Fibroblast of skin of back (primary cell): ENCODE measurements around the gene GDPD5. TPM values are rescaled to one million over a fixed set of nuclear protein-coding genes. Genes with fewer than 3 reads are reported as not detected.

ENCODE experiments used
- DNase-seq: peaks from one replicate; pipeline ENCODE4 v3.0.0-alpha.2; 2013
- polyA plus RNA-seq, 2 experiments: library from polyadenylated mRNA; unstranded; fragments of 120-200 nt; gene quantifications; one replicate each; pipeline ENCODE4 v1.2.1, GENCODE V29; 2013; ENCODE audit not compliant: insufficient read length in 2 of 2

The GDPD5 gene, protein sequence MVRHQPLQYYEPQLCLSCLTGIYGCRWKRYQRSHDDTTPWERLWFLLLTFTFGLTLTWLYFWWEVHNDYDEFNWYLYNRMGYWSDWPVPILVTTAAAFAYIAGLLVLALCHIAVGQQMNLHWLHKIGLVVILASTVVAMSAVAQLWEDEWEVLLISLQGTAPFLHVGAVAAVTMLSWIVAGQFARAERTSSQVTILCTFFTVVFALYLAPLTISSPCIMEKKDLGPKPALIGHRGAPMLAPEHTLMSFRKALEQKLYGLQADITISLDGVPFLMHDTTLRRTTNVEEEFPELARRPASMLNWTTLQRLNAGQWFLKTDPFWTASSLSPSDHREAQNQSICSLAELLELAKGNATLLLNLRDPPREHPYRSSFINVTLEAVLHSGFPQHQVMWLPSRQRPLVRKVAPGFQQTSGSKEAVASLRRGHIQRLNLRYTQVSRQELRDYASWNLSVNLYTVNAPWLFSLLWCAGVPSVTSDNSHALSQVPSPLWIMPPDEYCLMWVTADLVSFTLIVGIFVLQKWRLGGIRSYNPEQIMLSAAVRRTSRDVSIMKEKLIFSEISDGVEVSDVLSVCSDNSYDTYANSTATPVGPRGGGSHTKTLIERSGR
- polyA plus RNA-seq (2013, experiment 1 of 2; ENCODE audit: insufficient read length), result 10.2 TPM
- polyA plus RNA-seq (2013, experiment 2 of 2; ENCODE audit: insufficient read length), result 14.5 TPM

DNA sequence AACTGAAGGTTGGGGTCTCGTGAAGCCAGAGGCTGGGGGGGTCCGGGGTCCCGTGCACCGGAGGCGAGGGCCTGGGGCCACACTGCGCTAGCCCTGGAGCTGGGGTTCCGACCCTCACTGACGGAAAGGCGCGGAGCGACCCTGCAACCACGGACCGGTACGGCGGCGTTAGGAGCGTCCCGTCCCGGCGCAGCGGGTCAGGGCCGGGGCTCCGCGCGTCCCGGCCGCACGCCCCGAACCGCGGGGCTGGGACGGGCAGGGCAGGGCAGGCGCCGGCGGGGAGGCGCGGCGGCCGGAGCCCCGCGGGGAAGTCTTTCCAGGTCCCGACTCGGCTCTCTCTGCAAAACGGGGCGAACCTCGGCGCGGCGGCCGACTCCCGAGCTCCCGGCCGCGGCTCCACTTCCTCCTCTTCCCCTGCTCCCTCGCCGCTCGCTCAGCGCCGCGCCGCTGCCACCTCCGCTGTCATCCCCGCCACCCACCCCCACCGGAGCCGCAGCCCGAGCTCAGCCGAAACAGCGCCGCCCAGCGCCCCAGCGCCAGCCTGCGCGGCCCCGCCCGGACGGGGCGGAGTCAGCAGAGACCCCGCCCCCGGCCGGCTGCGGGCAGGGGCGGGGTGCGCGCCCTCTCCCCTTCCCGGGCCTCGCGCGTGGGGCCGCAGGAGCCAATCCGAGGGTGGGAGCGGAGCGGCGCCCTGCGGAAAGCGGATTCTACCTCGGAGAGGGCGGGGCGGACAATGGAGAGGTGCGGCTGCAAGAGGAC is at the start of gene GDPD5:
TSS of gene GDPD5 (minus strand) at position 509 of the 759 bp plus-strand sequence. CDS start 48,206 bp downstream, outside the sequence.
- peak; percentile 81 for DNase-seq

DNA sequence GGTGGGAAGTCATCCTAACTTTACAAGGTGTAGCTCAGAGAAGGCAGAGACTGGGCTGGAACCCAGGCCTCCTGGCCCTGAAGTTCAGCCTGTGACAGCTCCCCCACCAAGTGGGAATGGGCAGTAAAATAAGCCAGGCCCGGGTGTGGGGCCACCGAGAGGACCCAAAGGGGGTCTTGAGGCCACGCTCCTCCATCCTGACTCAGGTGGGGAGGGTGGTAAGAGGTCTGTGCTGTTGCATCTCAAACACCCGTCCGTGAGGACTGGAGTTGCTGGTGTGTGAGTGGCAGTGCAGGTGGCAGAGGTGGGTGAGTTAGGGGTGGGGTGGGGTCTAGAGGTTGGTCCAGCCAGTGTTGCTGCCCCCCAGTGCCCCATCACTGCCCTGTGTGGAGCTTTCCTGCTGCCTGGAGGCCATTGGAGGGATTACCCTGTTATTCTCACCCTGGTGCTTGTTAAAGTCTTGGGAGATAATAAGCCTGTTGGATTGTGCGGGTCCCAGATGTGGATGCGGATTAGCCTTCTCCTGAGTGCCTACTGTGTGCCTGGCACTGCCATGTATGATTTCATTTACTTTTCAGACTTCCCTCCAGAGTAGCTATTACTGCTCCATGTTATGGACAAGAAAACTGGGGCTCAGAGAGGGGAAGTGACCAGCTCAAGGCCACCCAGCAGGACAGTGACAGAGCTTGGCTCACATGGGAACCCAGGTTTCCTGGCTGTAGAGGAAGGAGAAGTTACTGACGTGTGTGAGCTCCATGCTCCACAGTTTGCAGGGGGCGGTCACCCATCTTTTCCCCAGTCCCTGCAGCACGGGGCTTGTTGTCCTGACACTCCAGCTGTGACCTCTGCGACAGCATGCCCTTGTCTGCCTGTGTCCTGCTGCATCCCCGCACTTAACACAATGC is 49.2 kb upstream of the GDPD5 start:
- DNase-seq, result peak; percentile 34

DNA sequence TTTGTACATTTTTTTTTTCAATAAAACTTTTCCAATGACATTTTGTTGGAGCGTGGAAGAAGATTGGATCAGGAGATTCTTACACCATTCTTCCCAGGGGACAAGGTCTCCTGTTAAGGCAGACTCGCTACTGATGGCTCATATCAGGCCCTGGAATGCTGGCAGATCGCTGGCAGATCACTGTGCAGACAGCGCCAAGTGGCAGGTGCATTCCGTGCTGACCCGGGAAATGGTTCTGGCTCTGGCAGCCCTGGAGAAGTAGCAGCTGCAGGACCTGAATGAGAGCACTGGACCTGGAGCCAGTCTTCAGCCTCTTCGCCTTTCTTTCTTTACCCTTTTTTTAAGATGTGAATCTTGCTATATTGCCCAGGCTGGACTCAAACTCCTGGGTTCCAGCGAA is 47.0 kb upstream of the GDPD5 start:
- DNase-seq, result no peak

DNA sequence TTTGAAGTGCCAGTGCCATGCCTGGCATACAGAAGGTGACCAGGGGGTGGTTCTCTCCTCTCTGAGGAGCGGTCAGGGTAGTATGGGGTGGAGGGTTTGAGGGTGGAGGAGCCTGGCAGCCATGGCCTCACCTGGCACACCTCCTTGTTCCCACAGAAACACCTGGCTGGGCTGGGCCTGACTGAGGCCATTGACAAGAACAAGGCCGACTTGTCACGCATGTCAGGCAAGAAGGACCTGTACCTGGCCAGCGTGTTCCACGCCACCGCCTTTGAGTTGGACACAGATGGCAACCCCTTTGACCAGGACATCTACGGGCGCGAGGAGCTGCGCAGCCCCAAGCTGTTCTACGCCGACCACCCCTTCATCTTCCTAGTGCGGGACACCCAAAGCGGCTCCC is 45.9 kb upstream of the GDPD5 start:
- no peak for DNase-seq

DNA sequence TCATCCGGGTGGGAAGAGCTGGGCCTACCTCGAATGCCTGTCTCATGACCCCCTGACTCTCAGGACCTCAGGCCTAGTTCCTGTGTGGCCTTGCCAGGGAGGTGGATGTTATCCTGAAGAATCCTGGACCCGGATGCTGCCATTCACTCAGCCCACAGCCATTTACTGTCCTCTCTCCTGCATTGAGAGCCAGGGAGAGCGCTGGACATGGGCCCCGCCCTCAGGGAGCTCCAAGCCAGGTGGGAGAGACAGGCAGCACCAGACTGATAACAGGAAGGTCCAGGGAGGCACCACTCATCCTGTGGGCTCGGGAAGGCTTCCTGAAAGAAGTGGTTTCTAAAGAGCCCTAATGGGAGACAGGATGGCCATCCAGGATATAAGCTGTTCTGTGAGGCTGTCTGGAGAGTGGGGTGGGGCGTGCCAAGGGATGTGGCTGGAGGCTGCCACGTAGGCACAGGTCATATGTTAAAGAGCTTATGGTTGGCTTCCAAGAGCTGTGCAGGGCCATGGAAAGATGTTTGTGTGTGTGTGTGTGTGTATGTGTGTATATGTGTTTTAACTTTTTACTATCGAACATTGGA is 44.9 kb upstream of the GDPD5 start:
- DNase-seq, result no peak

DNA sequence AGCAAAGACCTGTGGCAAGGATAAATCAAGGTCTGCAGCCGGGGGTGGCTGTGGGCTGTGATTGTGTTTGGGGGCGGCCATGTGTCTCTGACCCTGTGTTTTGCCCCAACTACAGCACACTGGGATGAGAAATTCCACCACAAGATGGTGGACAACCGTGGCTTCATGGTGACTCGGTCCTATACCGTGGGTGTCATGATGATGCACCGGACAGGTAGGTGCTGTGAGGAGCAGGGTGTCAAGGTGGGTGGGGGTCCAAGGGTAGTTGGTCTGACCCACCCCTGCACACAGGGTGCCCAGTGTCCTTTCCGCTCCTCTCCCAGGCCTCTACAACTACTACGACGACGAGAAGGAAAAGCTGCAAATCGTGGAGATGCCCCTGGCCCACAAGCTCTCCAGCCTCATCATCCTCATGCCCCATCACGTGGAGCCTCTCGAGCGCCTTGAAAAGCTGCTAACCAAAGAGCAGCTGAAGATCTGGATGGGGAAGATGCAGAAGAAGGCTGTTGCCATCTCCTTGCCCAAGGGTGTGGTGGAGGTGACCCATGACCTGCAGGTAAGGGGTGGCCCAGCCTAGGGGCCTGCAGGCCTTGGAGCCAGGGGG is 43.0 kb upstream of the GDPD5 start:
- no peak for DNase-seq

DNA sequence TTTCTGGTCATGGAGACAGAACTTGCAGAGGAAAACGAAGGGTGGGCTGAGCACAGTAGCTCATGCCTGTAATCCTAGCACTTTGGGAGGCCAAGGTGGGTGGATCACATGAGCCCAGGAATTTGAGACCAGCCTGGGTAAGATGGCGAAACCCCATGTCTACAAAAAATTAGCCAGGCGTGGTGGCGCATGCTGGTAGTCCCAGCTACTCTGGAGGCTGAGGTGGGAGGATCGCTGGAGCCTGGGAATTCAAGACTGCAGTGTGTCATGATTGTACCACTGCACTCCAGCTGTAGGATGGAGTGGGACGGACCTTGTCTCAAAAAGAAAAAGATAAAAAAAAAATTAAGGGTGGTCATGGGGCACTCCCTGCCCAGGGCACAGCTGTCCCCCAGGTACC is 42.2 kb upstream of the GDPD5 start:
- no peak for DNase-seq

DNA sequence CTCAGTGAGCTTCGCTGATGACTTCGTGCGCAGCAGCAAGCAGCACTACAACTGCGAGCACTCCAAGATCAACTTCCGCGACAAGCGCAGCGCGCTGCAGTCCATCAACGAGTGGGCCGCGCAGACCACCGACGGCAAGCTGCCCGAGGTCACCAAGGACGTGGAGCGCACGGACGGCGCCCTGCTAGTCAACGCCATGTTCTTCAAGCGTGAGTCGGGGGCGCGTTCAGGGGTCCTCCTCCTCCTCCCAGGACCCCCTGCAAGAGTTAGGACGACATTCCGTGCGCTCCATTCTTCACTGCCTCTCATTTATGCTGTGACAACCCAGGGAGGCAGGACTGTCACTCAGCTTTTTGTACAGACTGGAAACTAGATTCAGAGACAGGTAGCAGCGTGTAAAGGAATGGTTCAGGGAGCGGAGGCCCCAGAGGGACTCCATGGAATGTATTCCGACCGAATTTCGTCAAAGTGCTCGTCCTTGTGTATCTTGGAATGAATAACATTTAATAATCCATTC is 41.1 kb upstream of the GDPD5 start:
- DNase-seq, result no peak

DNA sequence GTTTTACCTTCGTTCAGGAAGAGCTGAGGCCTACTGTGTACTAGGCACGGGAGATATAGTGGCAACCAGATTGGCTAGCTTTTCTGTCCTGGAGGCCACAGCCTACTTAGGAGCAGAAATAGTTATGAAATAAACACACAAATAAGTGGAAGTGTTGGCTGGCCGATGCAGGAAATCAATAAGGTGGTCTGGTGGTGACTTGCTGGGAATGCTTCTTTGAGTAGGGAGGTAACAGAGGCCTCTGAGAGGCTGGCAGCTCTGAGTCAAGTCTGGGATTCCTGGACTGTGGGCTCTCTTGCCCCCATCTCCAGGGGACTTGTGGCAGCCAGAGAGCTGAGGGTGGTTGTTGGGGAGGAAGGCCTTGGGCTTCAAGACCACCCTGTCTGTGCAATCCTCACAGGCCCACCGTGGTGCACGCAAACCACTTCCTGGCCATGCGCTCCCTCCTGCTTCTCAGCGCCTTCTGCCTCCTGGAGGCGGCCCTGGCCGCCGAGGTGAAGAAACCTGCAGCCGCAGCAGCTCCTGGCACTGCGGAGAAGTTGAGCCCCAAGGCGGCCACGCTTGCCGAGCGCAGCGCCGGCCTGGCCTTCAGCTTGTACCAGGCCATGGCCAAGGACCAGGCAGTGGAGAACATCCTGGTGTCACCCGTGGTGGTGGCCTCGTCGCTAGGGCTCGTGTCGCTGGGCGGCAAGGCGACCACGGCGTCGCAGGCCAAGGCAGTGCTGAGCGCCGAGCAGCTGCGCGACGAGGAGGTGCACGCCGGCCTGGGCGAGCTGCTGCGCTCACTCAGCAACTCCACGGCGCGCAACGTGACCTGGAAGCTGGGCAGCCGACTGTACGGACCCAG is 40.4 kb upstream of the GDPD5 start:
- DNase-seq, result no peak

DNA sequence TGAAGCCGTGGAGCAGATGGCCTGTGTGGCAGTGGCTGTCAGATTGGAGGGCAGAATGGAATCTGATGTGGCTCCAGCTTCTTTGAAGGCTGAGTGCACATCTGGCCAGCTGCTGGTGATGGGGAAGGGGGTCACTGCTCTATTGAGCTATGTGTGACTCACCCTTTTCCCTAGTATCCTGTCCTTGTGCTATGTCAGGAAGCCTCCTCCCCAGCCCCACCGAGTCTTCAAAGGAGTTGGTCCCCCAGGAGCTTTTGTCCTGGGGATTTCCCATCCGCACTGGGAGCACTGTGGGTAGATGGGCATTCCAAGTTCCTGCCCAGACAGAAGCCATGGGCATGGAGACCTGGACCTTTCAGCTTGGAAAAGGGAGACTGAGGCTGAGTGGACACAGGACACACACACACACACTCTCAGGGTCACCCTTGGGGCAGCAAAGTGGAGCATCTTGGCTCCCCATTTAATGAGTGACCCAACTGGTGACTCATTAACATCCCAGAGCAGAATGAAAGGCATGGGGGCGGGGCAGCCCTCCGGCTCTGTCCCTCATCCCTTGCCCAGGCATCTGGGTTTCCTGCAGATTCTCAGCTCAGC is 39.6 kb upstream of the GDPD5 start:
- DNase-seq, result peak; percentile 90

DNA sequence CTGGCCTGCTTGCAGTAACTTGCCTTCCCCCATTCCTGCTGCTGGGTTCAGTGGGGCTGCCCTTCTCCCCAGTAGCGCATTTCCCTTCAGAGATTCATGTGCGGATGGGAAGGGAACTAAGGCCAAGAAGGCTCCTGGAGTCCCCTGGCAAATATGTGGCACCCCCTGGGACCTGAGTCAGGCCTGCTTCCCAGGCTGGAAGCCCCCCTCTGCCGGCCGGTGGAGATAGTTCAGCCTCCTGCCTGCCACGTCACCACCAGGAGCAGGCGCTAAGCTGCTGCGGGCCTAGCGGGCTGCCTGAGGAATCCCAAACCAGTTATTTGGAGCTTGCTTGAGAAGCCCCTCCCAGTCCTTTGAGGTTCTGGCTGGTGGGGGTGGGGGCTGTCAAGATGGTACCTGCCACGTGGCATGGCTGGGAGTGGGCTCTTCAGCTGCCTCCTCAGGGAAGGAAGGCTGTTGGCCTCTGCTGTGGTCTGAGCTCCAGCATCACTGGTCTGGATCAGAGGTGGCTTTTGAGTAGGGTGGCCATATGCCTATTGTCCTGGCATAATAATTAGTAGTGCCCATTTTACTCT is 38.3 kb upstream of the GDPD5 start:
- peak; percentile 96 for DNase-seq

DNA sequence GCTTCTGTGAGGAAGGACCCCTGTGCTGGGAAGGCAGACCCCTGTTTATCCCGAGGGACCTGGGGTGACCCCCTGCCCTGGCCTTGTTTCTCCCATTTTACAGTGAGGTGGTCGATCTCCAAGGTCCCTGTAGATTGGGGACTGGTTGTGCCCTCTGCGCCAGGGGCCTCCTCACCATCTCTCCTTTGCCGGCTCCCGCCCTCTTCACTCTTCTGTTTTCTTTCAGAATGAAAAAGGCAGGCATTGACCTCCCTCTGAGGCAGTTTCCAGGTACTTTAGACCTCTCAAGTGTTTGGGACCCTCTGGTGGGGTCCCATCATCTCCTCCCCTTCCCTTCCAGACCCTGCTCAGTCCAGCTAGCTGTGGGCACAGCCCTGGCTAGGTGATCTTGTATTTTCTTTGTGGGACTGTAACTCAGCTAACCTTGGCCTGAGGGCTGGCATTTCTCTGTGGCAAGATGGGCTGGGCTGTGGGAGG is 37.8 kb upstream of the GDPD5 start:
- DNase-seq, result no peak

DNA sequence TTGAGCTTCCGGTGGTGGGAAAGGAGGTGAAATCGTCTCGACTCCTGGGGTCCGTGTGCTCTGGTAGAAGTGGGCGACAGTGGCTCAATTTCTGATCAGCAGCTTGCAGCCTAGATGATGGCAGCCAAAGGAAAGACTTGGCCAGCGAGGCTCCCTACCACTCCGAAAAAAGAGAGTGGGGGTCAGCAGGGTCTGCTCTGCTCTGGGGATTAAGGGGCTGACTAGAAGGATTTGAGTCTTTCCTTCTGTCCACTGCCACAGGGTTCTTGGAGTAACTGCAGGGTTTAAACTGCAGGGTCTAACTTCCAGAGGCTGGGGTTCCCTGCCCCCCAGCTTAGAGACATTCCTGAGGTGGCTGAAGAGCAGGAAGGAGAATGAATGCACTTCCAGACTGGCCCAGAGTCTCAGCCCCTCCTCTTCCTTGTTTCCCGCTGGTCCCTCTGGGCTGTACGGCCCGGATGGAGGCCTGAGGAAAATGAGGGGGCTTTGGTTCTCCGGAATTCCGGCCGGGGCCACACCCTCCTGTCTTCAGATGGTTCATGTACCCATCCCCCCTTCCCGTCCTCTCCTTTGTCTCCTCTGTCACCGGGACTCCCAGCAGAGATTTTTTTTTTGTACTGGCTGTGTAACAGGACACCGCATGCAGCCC is 37.2 kb upstream of the GDPD5 start:
- peak; percentile 89 for DNase-seq

DNA sequence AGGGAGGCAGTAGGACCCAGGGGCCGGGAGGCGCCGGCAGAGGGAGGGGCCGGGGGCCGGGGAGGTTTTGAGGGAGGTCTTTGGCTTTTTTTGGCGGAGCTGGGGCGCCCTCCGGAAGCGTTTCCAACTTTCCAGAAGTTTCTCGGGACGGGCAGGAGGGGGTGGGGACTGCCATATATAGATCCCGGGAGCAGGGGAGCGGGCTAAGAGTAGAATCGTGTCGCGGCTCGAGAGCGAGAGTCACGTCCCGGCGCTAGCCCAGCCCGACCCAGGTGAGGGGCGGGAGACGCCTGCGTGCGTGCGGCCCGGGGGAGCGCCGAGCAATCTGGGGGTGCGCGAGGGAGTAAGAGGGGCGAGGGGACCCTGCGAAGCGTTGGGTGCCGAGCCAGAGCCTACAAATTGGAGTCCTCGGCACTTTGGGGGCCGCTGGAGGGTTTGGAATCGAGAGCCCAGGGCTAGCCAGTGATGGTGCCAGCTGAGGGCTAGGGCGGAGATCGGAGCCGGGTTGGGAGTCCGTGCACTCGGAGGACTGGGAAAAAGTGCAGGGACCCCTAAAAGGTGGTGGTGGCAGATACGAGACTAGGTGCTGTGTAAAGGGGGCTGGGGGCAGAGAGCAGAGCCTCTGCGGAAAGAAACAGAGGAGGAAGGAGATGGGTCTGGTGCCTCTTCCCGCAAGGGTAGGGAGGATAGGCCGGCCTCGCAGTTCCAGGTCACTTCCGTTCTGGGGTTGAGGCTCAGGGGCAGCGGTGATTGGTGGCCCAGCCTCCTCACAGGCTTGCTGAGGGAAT is 36.5 kb upstream of the GDPD5 start, which contains the start of gene SERPINH1:
TSS of gene SERPINH1 (plus strand) at position 206 of the 788 bp plus-strand sequence. CDS start 4,097 bp downstream, outside the sequence.
- peak; percentile 94 for DNase-seq

DNA sequence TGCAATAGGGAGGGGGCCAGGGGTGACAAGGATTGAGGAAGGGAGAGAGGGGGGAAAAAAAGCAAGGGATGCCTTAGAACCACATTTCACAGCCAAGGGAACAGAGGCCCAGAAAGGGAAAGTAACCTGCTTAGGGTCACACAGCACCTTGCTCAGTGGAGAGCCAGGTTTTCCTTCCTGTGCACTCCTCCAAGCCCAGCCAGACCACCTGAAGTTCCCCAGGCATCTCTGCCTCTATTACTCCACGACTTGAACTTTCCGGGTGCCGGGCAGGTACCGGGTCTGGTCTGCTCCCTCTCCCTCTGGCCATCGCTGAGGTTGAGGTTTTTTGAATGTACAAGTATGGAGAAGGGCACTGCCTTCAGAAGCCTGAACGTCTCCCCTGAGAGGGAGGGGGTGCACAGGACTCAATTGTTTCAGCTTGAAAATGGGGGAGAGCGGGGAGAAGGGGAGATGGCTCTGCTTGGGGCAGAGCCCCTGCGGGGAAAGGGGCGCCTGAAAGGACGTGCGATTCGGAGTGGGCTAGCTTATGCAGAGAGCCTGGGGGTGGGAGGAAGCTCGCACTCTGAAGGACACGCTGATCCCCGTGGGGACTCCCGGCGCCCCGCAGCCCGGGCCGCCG is 35.8 kb upstream of the GDPD5 start:
- no peak for DNase-seq

DNA sequence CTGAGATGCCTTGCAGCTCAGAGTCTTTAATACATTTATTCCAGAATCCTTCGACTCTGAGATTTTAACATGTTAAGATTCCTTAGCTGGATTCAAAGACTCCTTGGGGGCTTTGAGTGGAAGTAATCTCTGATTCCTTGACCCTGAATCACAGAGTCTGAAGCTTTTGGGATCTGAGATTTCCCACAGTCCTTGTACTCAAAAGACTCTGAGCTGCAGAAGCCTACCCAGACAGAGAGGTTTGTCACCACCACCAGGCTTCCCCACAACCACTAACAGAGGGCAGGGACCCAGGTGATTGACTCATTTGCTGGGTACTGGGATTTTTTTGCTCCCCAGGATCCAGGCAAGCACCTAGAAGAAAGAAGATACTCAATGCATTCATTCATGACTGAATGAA is 34.9 kb upstream of the GDPD5 start:
- peak; percentile 70 for DNase-seq
